NCI-H226 (cell line): Measurements from ENCODE around the gene RTL10.
"Not testable (repeated sequence)": the region's sequence is repeated elsewhere in the genome, so short reads cannot be mapped to it uniquely, and the experiment has no call there.

Source experiments
- DNase-seq: peaks from one replicate; pipeline ENCODE4 v3.0.0-alpha.2; 2015

RTL10 gene

GRCh38 chr22:19888131-19888746, 33.6 kb upstream of the RTL10 start:
- DNase-seq: no peak

- DNase-seq: no peak
Observed at GRCh38 chr22:19887256-19887985, 32.7 kb upstream of the RTL10 start.

GRCh38 chr22:19886605-19887255, 32.1 kb upstream of the RTL10 start:
- DNase-seq: no peak

GRCh38 chr22:19885841-19886592, 31.3 kb upstream of the RTL10 start:
- DNase-seq: no peak

- DNase-seq: no peak
Observed at GRCh38 chr22:19884954-19885751, 30.5 kb upstream of the RTL10 start.

GRCh38 chr22:19884161-19884953, 29.7 kb upstream of the RTL10 start:
- DNase-seq: no peak

- not testable (repeated sequence) for DNase-seq
Observed at GRCh38 chr22:19883446-19883845, 28.8 kb upstream of the RTL10 start.

- DNase-seq: no peak
Observed at GRCh38 chr22:19882446-19883381, 28.0 kb upstream of the RTL10 start.

- DNase-seq: peak; percentile 86
Observed at GRCh38 chr22:19880786-19881569, 26.3 kb upstream of the RTL10 start.

- DNase-seq: no peak
Observed at GRCh38 chr22:19879992-19880785, 25.5 kb upstream of the RTL10 start.

GRCh38 chr22:19879643-19879991, 24.9 kb upstream of the RTL10 start:
- DNase-seq: no peak

- DNase-seq: no peak
Observed at GRCh38 chr22:19879246-19879570, 24.5 kb upstream of the RTL10 start.

GRCh38 chr22:19878461-19879245, 24.0 kb upstream of the RTL10 start:
- no peak for DNase-seq

GRCh38 chr22:19877626-19878339, 23.1 kb upstream of the RTL10 start:
- DNase-seq: no peak

- DNase-seq: no peak
Observed at GRCh38 chr22:19876941-19877625, 22.4 kb upstream of the RTL10 start.

GRCh38 chr22:19876314-19876940, 21.8 kb upstream of the RTL10 start:
- DNase-seq: peak; percentile 45
